Hepatocyte (in vitro differentiated cells): ENCODE measurements around the gene SOBP. TPM values are rescaled to one million over a fixed set of nuclear protein-coding genes. Genes with fewer than 3 reads are reported as not detected.

Source experiments
- DNase-seq: peaks from one replicate; pipeline ENCODE4 v3.0.0-alpha.2; 2016; ENCODE audit warnings: low spot score
- H2AFZ ChIP-seq: fragments of 200-600 bp; sonication (generic); 2 replicates; pipeline ENCODE4 v1.6.0; 2016; ENCODE audit warnings: antibody characterized with exemption, mild to moderate bottlenecking
- H3K27ac ChIP-seq: fragments of 200-600 bp; sonication (generic); 2 replicates; pipeline ENCODE4 v1.5.1; 2016; ENCODE audit warnings: mild to moderate bottlenecking
- H3K27me3 ChIP-seq: fragments of 200-600 bp; sonication (generic); 2 replicates; pipeline ENCODE4 v1.6.1; 2016
- H3K36me3 ChIP-seq: fragments of 200-600 bp; sonication (generic); replicated peaks from 2 replicates; pipeline ENCODE4 v1.5.1; 2016; ENCODE audit warnings: low read depth; ENCODE audit not compliant: insufficient read depth
- H3K4me1 ChIP-seq: fragments of 200-600 bp; sonication (generic); 2 replicates; pipeline ENCODE4 v1.5.1; 2016; ENCODE audit warnings: mild to moderate bottlenecking, moderate library complexity; ENCODE audit not compliant: insufficient read depth
- H3K4me2 ChIP-seq: fragments of 200-600 bp; sonication (generic); 2 replicates; pipeline ENCODE4 v1.6.0; 2016
- H3K4me3 ChIP-seq: fragments of 200-600 bp; sonication (generic); 2 replicates; pipeline ENCODE4 v1.5.1; 2016; ENCODE audit warnings: mild to moderate bottlenecking
- H3K79me2 ChIP-seq: fragments of 200-600 bp; sonication (generic); 2 replicates; pipeline ENCODE4 v1.6.0; 2017; ENCODE audit warnings: mild to moderate bottlenecking
- H3K9me2 ChIP-seq: fragments of 200-600 bp; sonication (generic); replicated peaks from 2 replicates; pipeline ENCODE4 v1.6.0; 2017; ENCODE audit warnings: mild to moderate bottlenecking; ENCODE audit not compliant: insufficient read depth
- H3K9me3 ChIP-seq: fragments of 200-600 bp; sonication (generic); 2 replicates; pipeline ENCODE4 v1.5.1; 2016; ENCODE audit warnings: low read depth, mild to moderate bottlenecking
- H4K20me1 ChIP-seq: fragments of 200-600 bp; sonication (generic); 2 replicates; pipeline ENCODE4 v1.6.0; 2016; ENCODE audit warnings: mild to moderate bottlenecking; ENCODE audit not compliant: insufficient read depth, poor library complexity, severe bottlenecking
- CTCF ChIP-seq: fragments of 200-600 bp; sonication (generic); IDR thresholded peaks from 2 replicates; pipeline ENCODE4 v1.5.1; 2016; ENCODE audit warnings: antibody characterized with exemption, mild to moderate bottlenecking; ENCODE audit not compliant: poor library complexity
- EZH2 ChIP-seq: fragments of 200-600 bp; sonication (generic); IDR thresholded peaks from 2 replicates; pipeline ENCODE4 v1.6.1; 2016; ENCODE audit warnings: antibody characterized with exemption, mild to moderate bottlenecking, borderline replicate concordance
- EZH2phosphoT487 ChIP-seq: fragments of 200-600 bp; sonication (generic); IDR thresholded peaks from one replicate; pipeline ENCODE4 v1.6.1; 2018; ENCODE audit warnings: antibody characterized with exemption, mild to moderate bottlenecking, low read depth, moderate library complexity; ENCODE audit not compliant: unreplicated experiment, severe bottlenecking
- WGBS: methylation state at CpG from one replicate; pipeline ENCODE4 v1.1.6; 2016; ENCODE audit warnings: low lambda C conversion rate; ENCODE audit errors: missing lambda C conversion rate; 5-methylcytosine and 5-hydroxymethylcytosine counted together
- polyA plus RNA-seq: library from polyadenylated mRNA; unstranded; fragments of >200 nt; fragmentation: Nextera tagmentation; extraction: Ambion mirVana; gene quantifications from 2 replicates; pipeline ENCODE4 v1.2.1, GENCODE V29; 2016
- total RNA-seq: library from RNA; depleted of rRNA; stranded (reverse); fragments of >200 nt; gene quantifications from 2 replicates; pipeline ENCODE4 v1.2.3, GENCODE V29; 2014

SOBP gene
- total and polyA plus RNA-seq, 2 experiments from 2014 or later: 2.1 to 2.2 TPM

GRCh38 chr6:107589934-107590333 is 100.0 kb downstream of the SOBP start:
- WGBS: 79% methylated on average over 2 of the region's 2 CpGs
- Histone ChIP-seq H3K4me1 (no peaks in the 10 kb centered on the region), H3K4me3 (no peak overlapping the region), H3K27ac (no peak overlapping the region), H3K36me3 (no peaks in the 10 kb centered on the region), H4K20me1 (no peaks in the 10 kb centered on the region), H3K4me2 (no peak overlapping the region), H3K27me3 (no peaks in the 10 kb centered on the region), H3K9me2 (no peaks in the 10 kb centered on the region), H3K79me2 (no peaks in the 10 kb centered on the region), H3K9me3 (no peaks in the 10 kb centered on the region), H2AFZ (no peak overlapping the region)
- DNase-seq: no peak
- no peak for TF ChIP-seq CTCF
- TF ChIP-seq EZH2phosphoT487: no peak
- TF ChIP-seq EZH2: no peak

GRCh38 chr6:107590378-107590777 is 100.5 kb downstream of the SOBP start:
- DNase-seq: no peak
- Histone ChIP-seq H3K27me3 (no peaks in the 10 kb centered on the region), H2AFZ (no peak overlapping the region), H3K36me3 (no peaks in the 10 kb centered on the region), H3K4me3 (no peak overlapping the region), H3K4me1 (no peaks in the 10 kb centered on the region), H3K4me2 (no peak overlapping the region), H4K20me1 (no peaks in the 10 kb centered on the region), H3K27ac (no peak overlapping the region), H3K9me3 (no peaks in the 10 kb centered on the region), H3K79me2 (no peaks in the 10 kb centered on the region), H3K9me2 (no peaks in the 10 kb centered on the region)
- WGBS: 59% methylated on average over 1 of the region's 1 CpG
- TF ChIP-seq EZH2 (no peak), EZH2phosphoT487 (no peak), CTCF (no peak)

GRCh38 chr6:107591346-107591745 is 101.4 kb downstream of the SOBP start:
- 92% methylated on average over 1 of the region's 1 CpG for WGBS
- Histone ChIP-seq H3K9me2 (no peaks in the 10 kb centered on the region), H3K9me3 (no peaks in the 10 kb centered on the region), H3K4me2 (no peak overlapping the region), H3K4me1 (no peaks in the 10 kb centered on the region), H3K27ac (no peak overlapping the region), H3K27me3 (no peaks in the 10 kb centered on the region), H2AFZ (no peak overlapping the region), H3K36me3 (no peaks in the 10 kb centered on the region), H3K79me2 (no peaks in the 10 kb centered on the region), H3K4me3 (no peak overlapping the region), H4K20me1 (no peaks in the 10 kb centered on the region)
- DNase-seq: no peak
- no peak for TF ChIP-seq EZH2phosphoT487
- no peak for TF ChIP-seq CTCF
- TF ChIP-seq EZH2: no peak

GRCh38 chr6:107592806-107593205 is 102.9 kb downstream of the SOBP start:
- no peak for DNase-seq
- 98% methylated on average over 2 of the region's 2 CpGs for WGBS
- no peak for TF ChIP-seq EZH2phosphoT487

More at GRCh38 chr6:107592806-107593205, 102.9 kb downstream of the SOBP start:
- no peaks in the 10 kb centered on the region for H3K9me3 ChIP-seq
- H3K4me2 ChIP-seq: no peak overlapping the region
- no peaks in the 10 kb centered on the region for H3K79me2 ChIP-seq
- H3K36me3 ChIP-seq: no peaks in the 10 kb centered on the region
- H3K4me3 ChIP-seq: no peak overlapping the region
- no peak overlapping the region for H2AFZ ChIP-seq
- no peaks in the 10 kb centered on the region for H3K9me2 ChIP-seq
- H3K27me3 ChIP-seq: no peaks in the 10 kb centered on the region
- no peak overlapping the region for H3K27ac ChIP-seq
- no peaks in the 10 kb centered on the region for H4K20me1 ChIP-seq
- no peaks in the 10 kb centered on the region for H3K4me1 ChIP-seq
